ENCODE data around the gene AGPAT3.

Gene AGPAT3

DNA sequence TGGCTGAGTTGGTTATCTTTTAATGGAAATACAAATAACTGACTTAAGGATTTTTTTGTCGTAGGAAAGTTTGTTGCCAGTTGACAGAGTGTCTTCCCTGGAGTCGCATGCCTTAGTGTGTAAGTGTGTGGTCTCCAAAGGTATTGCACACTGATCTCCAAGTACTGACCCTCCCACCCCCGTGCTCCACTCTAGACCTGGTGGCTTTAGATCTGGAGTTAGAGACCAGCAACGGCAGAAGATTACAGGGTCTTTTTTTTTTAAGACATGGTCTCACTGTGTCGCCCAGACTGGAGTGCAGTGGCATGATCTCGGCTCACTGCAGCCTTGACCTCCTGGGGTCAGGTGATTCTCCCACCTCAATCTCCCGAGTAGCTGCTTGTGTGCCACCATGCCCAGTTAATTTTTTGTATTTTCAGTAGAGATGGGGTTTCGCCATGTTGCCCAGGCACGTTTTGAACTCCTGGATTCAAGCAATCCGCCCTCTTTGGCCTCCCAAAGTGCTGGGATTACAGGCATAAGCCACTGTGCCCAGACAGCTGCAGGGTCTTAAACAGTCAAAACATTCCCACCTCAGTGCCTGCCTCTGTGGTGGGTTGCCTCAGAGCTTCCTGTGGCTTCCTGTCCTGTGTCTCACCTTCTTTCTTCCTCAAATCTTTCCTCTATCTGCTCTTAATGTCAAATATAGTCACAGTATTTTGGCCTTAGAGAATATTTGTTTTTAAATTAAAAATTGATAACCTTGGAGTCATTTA, 154.0 kb downstream of the AGPAT3 start:
- peaks cover 51 to 90% of the 10 kb centered on the region in 2 donors for H3K4me1 Mint-ChIP-seq
- DNase-seq (no peak), ATAC-seq (replicated peaks) (peak; percentile 48 to 57)
- peaks cover 4 to 19% of the 10 kb centered on the region in 2 donors for H3K36me3 Mint-ChIP-seq
- H3K27me3 Mint-ChIP-seq, result no peaks in the 10 kb centered on the region
- H3K9me3 Mint-ChIP-seq, result no peaks in the 10 kb centered on the region
- H3K4me3 Mint-ChIP-seq, result peak overlapping the region; percentile 6 to 35
- peak overlapping the region; percentile 75 for H3K27ac Mint-ChIP-seq

DNA sequence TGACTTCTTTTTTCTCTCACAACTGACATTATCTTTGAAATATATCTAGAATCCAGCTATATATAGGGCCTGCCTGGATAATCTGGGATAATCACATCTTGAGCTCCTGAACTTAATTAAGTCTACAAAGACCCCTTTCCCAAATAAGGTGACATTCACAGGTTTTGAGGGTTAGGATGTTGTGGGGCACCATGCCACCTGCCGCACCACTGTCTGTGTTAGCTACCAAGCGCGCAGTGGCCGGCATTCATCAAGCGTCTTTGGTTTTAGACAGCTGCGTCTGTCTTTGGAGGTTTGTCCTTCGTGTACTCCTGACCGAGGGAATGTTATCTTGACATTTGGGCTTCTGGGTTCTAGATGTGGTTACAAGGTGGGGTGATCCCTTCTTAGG, 154.5 kb downstream of the AGPAT3 start:
- peaks cover 47 to 90% of the 10 kb centered on the region in 2 donors for H3K4me1 Mint-ChIP-seq
- peak overlapping the region in 1 of 2 donors; percentile 35 for H3K4me3 Mint-ChIP-seq
- DNase-seq (no peak), ATAC-seq (replicated peaks) (no peak)
- H3K27ac Mint-ChIP-seq, result peak overlapping the region; percentile 75
- H3K9me3 Mint-ChIP-seq, result no peaks in the 10 kb centered on the region
- H3K27me3 Mint-ChIP-seq, result no peaks in the 10 kb centered on the region
- H3K36me3 Mint-ChIP-seq, result peaks cover 4 to 15% of the 10 kb centered on the region in 2 donors

DNA sequence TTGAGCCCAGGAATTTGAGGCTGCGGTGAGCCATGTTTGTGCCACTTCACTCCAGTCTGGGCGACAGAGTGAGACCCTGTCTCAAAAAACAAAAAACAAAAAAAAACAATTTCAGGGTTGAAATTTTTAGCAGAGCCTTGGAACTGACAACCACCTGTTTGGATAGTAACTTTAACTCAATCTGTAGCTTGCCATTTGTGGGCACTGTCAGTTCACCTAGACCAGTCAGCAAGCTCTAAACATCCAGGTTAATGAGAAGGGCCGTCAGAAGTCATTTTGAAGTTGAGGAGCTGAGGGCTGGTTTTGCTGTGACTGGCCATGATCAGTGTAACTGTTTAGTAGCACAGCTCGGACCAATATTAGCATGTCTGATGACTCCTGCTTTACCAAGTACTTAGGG, 155.5 kb downstream of the AGPAT3 start:
- Mint-ChIP-seq H3K4me1 (peaks cover 51 to 92% of the 10 kb centered on the region in 2 donors), H3K27ac (no peak overlapping the region), H3K4me3 (no peak overlapping the region), H3K36me3 (peaks cover 4 to 16% of the 10 kb centered on the region in 2 donors), H3K9me3 (no peaks in the 10 kb centered on the region), H3K27me3 (no peaks in the 10 kb centered on the region)
- DNase-seq (no peak), ATAC-seq (replicated peaks) (no peak)

DNA sequence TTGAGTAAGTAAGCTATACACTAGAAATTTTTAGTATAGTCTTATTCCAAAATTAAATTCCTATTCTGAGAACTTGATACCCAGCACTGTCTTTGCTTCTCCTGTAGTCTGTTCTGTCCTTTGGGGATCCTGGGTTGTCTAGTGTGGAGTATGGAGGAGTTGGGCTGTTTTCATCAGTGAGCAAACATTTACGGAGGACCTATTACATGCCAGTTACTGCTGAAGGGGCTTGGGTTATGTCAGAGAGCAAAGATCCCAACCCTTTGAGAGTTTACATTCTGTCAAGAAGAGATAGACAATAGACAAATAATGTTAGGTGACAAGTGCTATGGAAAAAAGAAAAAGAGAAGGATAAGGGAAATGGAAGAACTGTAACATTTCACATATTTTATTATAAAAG, 156.0 kb downstream of the AGPAT3 start:
- no peak for DNase-seq
- H3K4me1 Mint-ChIP-seq, result peaks cover 52 to 92% of the 10 kb centered on the region in 2 donors
- no peak overlapping the region for H3K4me3 Mint-ChIP-seq
- H3K27me3 Mint-ChIP-seq, result no peaks in the 10 kb centered on the region
- ATAC-seq (replicated peaks), result no peak
- H3K27ac Mint-ChIP-seq, result peak overlapping the region; percentile 62
- H3K36me3 Mint-ChIP-seq, result peaks cover 4 to 17% of the 10 kb centered on the region in 2 donors
- H3K9me3 Mint-ChIP-seq, result no peaks in the 10 kb centered on the region

DNA sequence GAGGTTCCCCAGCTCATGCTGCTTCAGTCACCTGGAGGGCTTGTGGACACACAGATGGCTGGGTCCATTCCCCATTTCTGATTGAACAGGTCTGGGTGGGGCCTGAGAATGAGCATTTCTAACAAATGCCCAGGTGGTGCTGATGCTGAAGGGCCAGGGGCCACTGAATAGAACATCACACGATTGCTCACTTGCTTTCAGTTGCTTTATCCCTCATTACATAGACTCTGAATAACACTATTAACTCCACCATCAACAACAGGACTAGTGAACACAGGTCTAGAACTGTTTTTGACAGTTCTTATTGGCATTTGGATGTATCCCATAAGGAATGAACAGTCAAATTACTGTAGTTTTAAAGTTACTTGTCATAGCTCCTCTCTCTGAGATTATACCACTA, 159.2 kb downstream of the AGPAT3 start:
- Mint-ChIP-seq H3K4me1 (peaks cover 45 to 86% of the 10 kb centered on the region in 2 donors), H3K27ac (peak overlapping the region; percentile 51), H3K27me3 (no peaks in the 10 kb centered on the region), H3K9me3 (no peaks in the 10 kb centered on the region), H3K4me3 (no peak overlapping the region), H3K36me3 (peaks cover 12 to 22% of the 10 kb centered on the region in 2 donors)
- DNase-seq, result no peak
- ATAC-seq (replicated peaks), result no peak

DNA sequence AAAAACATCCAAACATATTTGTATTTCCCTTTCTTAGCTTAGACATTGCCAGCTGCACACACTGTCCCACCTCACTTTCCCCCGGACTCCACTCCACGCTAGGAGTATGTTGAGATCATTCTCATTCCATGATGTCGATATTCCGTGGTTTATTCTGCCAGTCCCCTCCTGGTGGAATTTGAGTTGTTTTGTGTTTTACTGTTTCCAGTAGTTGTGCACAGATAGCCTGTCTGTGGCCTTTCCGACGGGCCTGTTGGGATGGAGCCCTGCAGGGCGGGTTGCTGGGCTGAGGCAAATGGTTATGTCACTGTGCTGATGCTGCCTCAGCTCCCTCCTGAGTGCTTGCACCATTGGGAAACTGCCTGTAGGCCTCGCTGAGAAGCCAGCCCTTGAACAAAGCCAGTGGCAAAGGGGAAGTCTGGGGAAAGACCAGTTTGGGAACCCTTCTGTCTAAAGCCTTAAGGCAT, 159.9 kb downstream of the AGPAT3 start:
- H3K4me1 Mint-ChIP-seq, result peaks cover 41 to 86% of the 10 kb centered on the region in 2 donors
- peaks cover 15 to 25% of the 10 kb centered on the region in 2 donors for H3K36me3 Mint-ChIP-seq
- no peaks in the 10 kb centered on the region for H3K27me3 Mint-ChIP-seq
- H3K9me3 Mint-ChIP-seq, result no peaks in the 10 kb centered on the region
- ATAC-seq (replicated peaks) (peak; percentile 19 to 37), DNase-seq (no peak)
- H3K4me3 Mint-ChIP-seq, result peak overlapping the region; percentile 27 to 56
- H3K27ac Mint-ChIP-seq, result peak overlapping the region; percentile 92

DNA sequence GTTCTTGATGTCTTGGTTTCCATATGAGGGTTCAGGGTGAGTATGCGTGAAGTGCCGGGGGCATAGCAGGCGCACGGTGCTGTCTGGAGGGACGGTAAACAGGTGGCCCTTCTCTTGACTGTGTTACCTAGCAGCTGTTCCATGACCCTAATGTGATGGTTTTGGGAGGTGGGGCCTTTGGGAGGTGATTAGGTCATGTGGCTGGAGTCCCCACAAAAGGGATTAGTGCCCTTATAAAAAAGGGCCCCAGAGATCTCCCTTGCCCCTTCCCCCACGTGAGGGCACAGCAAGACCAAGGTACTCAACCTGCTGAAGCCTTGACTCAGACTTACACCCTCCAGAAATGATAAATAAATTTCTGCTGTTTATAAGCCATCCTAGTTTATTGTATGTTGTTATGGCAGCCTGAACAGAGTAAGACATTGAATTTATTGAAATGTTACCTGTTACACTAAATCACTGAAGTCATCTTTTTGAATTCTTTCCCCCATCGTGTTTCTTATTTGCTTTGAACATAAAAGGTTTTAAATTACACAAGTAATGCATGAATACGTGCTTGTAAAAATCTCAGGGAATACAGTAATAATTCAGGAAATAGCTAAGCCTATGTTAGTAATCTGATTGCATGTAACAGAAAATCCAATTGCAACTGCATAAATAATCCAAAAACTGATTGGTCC, 162.7 kb downstream of the AGPAT3 start:
- DNase-seq (no peak), ATAC-seq (replicated peaks) (no peak)
- Mint-ChIP-seq H3K36me3 (peaks cover 20 to 36% of the 10 kb centered on the region in 2 donors), H3K4me3 (no peak overlapping the region), H3K27ac (no peak overlapping the region), H3K4me1 (peaks cover 34 to 75% of the 10 kb centered on the region in 2 donors), H3K9me3 (no peaks in the 10 kb centered on the region), H3K27me3 (no peaks in the 10 kb centered on the region)

DNA sequence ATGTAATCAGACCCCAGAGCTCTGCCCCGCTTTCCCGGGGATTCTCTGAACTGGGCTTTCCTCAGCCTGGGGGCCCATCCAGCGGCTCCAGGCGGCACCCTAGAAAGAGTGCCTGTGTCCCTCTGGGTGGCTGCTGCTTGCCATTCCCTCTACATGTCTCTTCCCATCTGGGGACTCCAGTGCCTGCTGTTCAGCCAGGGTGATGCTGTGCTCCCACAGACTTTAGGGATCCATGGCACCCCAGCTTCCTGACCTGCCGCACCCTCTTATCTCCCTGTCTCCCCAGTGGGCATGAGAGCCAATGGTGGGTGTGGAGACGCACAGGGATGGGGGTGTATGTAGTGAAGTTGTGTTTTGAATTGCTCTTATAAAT, 163.2 kb downstream of the AGPAT3 start:
- Mint-ChIP-seq H3K36me3 (peaks cover 22 to 39% of the 10 kb centered on the region in 2 donors), H3K9me3 (no peaks in the 10 kb centered on the region), H3K4me3 (no peak overlapping the region), H3K27me3 (no peaks in the 10 kb centered on the region), H3K4me1 (peaks cover 32 to 70% of the 10 kb centered on the region in 2 donors), H3K27ac (no peak overlapping the region)
- DNase-seq (no peak), ATAC-seq (replicated peaks) (no peak)

DNA sequence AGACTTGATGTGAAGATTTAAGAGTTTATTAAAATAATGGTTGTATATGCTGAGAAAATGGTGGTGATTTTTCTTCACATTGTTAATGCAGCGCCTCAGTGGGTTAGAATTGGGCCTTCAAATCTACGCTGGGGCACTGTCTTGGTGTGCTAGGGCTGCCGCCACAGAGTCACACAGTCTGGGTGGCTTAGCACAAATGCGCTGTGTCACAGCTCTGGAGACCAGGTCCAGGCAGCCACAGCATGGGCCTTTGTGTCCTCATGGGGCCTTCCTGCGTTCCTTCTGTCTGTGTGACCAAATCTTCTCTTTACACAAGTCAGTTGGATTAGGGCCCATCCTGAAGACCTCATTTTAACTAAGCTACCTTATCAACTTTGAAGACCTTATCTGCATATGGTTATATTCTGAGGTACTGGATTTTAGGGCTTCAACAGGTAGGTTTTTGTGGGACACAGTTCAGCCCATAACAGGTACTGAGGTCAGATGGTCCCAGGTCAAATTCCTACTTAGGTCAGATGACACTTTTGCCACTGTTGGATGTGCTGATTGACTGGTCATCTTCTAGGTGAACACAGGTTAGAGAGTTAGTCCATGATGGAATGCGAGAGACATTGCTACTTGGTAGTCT, 164.6 kb downstream of the AGPAT3 start:
- no peaks in the 10 kb centered on the region for H3K27me3 Mint-ChIP-seq
- peaks cover 27 to 51% of the 10 kb centered on the region in 2 donors for H3K36me3 Mint-ChIP-seq
- H3K27ac Mint-ChIP-seq, result peak overlapping the region; percentile 77
- peaks cover 32 to 60% of the 10 kb centered on the region in 2 donors for H3K4me1 Mint-ChIP-seq
- no peak overlapping the region for H3K4me3 Mint-ChIP-seq
- no peaks in the 10 kb centered on the region for H3K9me3 Mint-ChIP-seq
- DNase-seq (no peak), ATAC-seq (replicated peaks) (no peak)

DNA sequence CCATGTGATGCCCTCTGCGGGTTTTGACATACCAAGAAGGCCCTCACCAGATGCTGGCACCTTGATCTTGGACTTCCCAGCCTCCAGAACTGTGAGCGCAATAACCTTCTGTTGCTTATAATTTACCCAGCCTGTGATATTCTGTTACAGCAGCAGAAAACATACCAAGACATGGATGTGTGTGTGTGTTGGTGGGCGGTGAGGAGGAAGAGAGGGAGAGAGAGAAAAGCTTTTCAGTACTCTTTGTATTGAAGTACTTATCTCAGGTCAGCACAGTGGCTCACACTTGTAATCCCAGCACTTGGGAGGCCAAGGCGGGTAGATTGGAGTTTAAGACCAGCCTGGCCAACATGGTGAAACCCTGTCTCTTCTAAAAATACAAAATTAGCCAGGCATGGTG, 170.2 kb downstream of the AGPAT3 start:
- no peak for ATAC-seq (replicated peaks)
- H3K4me3 Mint-ChIP-seq, result no peak overlapping the region
- no peaks in the 10 kb centered on the region for H3K9me3 Mint-ChIP-seq
- H3K4me1 Mint-ChIP-seq, result peaks cover 9 to 12% of the 10 kb centered on the region in 2 donors
- no peaks in the 10 kb centered on the region for H3K27me3 Mint-ChIP-seq
- DNase-seq, result no peak
- H3K27ac Mint-ChIP-seq, result no peak overlapping the region
- peaks cover 32 to 61% of the 10 kb centered on the region in 2 donors for H3K36me3 Mint-ChIP-seq

Data from stimulated activated naive B cell treated with anti-CD40 and anti-IgM and Interleukin-4, amounts not matched to agents 10 μg/mL and 1 μg/mL and 100 μg/mL, for 72 hours (primary cell).